ENCODE results near the gene ENTPD8.

ENTPD8 gene

GRCh38 chr9:137441289-137441934 lies at the start of gene ENTPD8:
Gene ENTPD8 (minus strand): TSS chr9:137441357. CDS start chr9:137438285, 3,072 bp downstream.
- Mint-ChIP-seq H3K36me3 (ENCODE audit: low read depth) (no peaks in the 10 kb centered on the region), H3K4me3 (peak within 1 kb of the TSS; percentile 75), H3K27ac (no peak within 1 kb of the TSS)

GRCh38 chr9:137490532-137491186 lies 49.5 kb upstream of the ENTPD8 start:
- Mint-ChIP-seq H3K27ac (no peak overlapping the region), H3K9me3 (no peaks in the 10 kb centered on the region)

More at GRCh38 chr9:137441289-137441934, at the start of gene ENTPD8:
- Mint-ChIP-seq H3K9me3 (no peaks in the 10 kb centered on the region), H3K27me3 (peaks cover 17% of the 10 kb centered on the region), H3K4me1 (ENCODE audit: low read depth) (peaks cover 19% of the 10 kb centered on the region)

GRCh38 chr9:137488906-137489305 lies 47.7 kb upstream of the ENTPD8 start:
- no peaks in the 10 kb centered on the region for H3K4me1 Mint-ChIP-seq (ENCODE audit: low read depth)
- no peaks in the 10 kb centered on the region for H3K27me3 Mint-ChIP-seq
- no peak overlapping the region for H3K27ac Mint-ChIP-seq

More at GRCh38 chr9:137490532-137491186, 49.5 kb upstream of the ENTPD8 start:
- no peaks in the 10 kb centered on the region for H3K27me3 Mint-ChIP-seq
- no peak overlapping the region for H3K4me3 Mint-ChIP-seq
- H3K4me1 Mint-ChIP-seq (ENCODE audit: low read depth), result no peaks in the 10 kb centered on the region
- no peaks in the 10 kb centered on the region for H3K36me3 Mint-ChIP-seq (ENCODE audit: low read depth)

GRCh38 chr9:137488327-137488653 lies 47.1 kb upstream of the ENTPD8 start:
- H3K27me3 Mint-ChIP-seq, result no peaks in the 10 kb centered on the region
- no peaks in the 10 kb centered on the region for H3K9me3 Mint-ChIP-seq
- H3K4me1 Mint-ChIP-seq (ENCODE audit: low read depth), result no peaks in the 10 kb centered on the region
- no peaks in the 10 kb centered on the region for H3K36me3 Mint-ChIP-seq (ENCODE audit: low read depth)
- no peak overlapping the region for H3K4me3 Mint-ChIP-seq
- H3K27ac Mint-ChIP-seq, result no peak overlapping the region

More at GRCh38 chr9:137488906-137489305, 47.7 kb upstream of the ENTPD8 start:
- Mint-ChIP-seq H3K36me3 (ENCODE audit: low read depth) (no peaks in the 10 kb centered on the region), H3K9me3 (no peaks in the 10 kb centered on the region), H3K4me3 (no peak overlapping the region)

- peaks cover 2% of the 10 kb centered on the region for H3K4me1 Mint-ChIP-seq (ENCODE audit: low read depth)
- H3K9me3 Mint-ChIP-seq, result no peaks in the 10 kb centered on the region
- H3K36me3 Mint-ChIP-seq (ENCODE audit: low read depth), result no peaks in the 10 kb centered on the region
- no peak overlapping the region for H3K4me3 Mint-ChIP-seq
- no peaks in the 10 kb centered on the region for H3K27me3 Mint-ChIP-seq
- H3K27ac Mint-ChIP-seq, result no peak overlapping the region
These were observed 46.5 kb upstream of the ENTPD8 start for GRCh38 chr9:137487454-137488326.

GRCh38 chr9:137486545-137487453 lies 45.6 kb upstream of the ENTPD8 start:
- H3K36me3 Mint-ChIP-seq (ENCODE audit: low read depth), result no peaks in the 10 kb centered on the region

GRCh38 chr9:137486141-137486490 lies 45.0 kb upstream of the ENTPD8 start:
- Mint-ChIP-seq H3K27ac (no peak overlapping the region), H3K4me3 (no peak overlapping the region), H3K27me3 (no peaks in the 10 kb centered on the region), H3K36me3 (ENCODE audit: low read depth) (no peaks in the 10 kb centered on the region), H3K9me3 (no peaks in the 10 kb centered on the region), H3K4me1 (ENCODE audit: low read depth) (peaks cover 16% of the 10 kb centered on the region)

More at GRCh38 chr9:137486545-137487453, 45.6 kb upstream of the ENTPD8 start:
- H3K9me3 Mint-ChIP-seq, result no peaks in the 10 kb centered on the region
- H3K27me3 Mint-ChIP-seq, result no peaks in the 10 kb centered on the region
- no peak overlapping the region for H3K4me3 Mint-ChIP-seq
- no peak overlapping the region for H3K27ac Mint-ChIP-seq
- H3K4me1 Mint-ChIP-seq (ENCODE audit: low read depth), result peaks cover 11% of the 10 kb centered on the region

GRCh38 chr9:137485343-137486140 lies 44.4 kb upstream of the ENTPD8 start:
- Mint-ChIP-seq H3K4me3 (no peak overlapping the region), H3K27me3 (no peaks in the 10 kb centered on the region), H3K36me3 (ENCODE audit: low read depth) (no peaks in the 10 kb centered on the region), H3K27ac (no peak overlapping the region), H3K4me1 (ENCODE audit: low read depth) (peaks cover 16% of the 10 kb centered on the region), H3K9me3 (no peaks in the 10 kb centered on the region)

- Mint-ChIP-seq H3K4me3 (no peak overlapping the region), H3K9me3 (no peaks in the 10 kb centered on the region), H3K27ac (no peak overlapping the region), H3K27me3 (no peaks in the 10 kb centered on the region), H3K4me1 (ENCODE audit: low read depth) (peaks cover 16% of the 10 kb centered on the region), H3K36me3 (ENCODE audit: low read depth) (no peaks in the 10 kb centered on the region)
These were observed 43.6 kb upstream of the ENTPD8 start for GRCh38 chr9:137484551-137485315.

GRCh38 chr9:137482094-137482781 lies 41.1 kb upstream of the ENTPD8 start:
- Mint-ChIP-seq H3K4me3 (no peak overlapping the region), H3K36me3 (ENCODE audit: low read depth) (no peaks in the 10 kb centered on the region), H3K27me3 (no peaks in the 10 kb centered on the region), H3K4me1 (ENCODE audit: low read depth) (peaks cover 16% of the 10 kb centered on the region), H3K9me3 (no peaks in the 10 kb centered on the region), H3K27ac (no peak overlapping the region)

- Mint-ChIP-seq H3K4me3 (no peak overlapping the region), H3K4me1 (ENCODE audit: low read depth) (peaks cover 16% of the 10 kb centered on the region), H3K27ac (no peak overlapping the region), H3K27me3 (no peaks in the 10 kb centered on the region), H3K36me3 (ENCODE audit: low read depth) (peaks cover 1% of the 10 kb centered on the region), H3K9me3 (peaks cover 4% of the 10 kb centered on the region)
These were observed 39.8 kb upstream of the ENTPD8 start for GRCh38 chr9:137480686-137481683.
